PFSK-1 (cell line): ENCODE results near the gene ROBO2.

Experiments
- FOXP2 ChIP-seq: optimal IDR thresholded peaks from 2 replicates; pipeline ENCODE3; 2011; ENCODE audit warnings: borderline replicate concordance, control low read depth, inconsistent platforms; ENCODE audit not compliant: insufficient read depth; ENCODE audit errors: extremely low read length, extremely low read depth
- POLR2AphosphoS5 ChIP-seq: IDR thresholded peaks from 2 replicates; pipeline ENCODE4 v1.6.1; 2012; ENCODE audit warnings: low read depth, mild to moderate bottlenecking, control low read depth, low read length, moderate library complexity
- TAF1 ChIP-seq: IDR thresholded peaks from 2 replicates; pipeline ENCODE4 v1.6.1; 2012; ENCODE audit warnings: low read length, control low read depth, borderline replicate concordance; ENCODE audit not compliant: insufficient read depth
- TF ChIP-seq, protein P1 (sequence below), 2 experiments: IDR thresholded peaks; 2 replicates each; pipeline versions ENCODE4 v1.6.1 to v1.8.0; 2011 to 2012; ENCODE audit warnings: low read depth in 2 of 2, low read length in 2 of 2, control low read depth in 1 of 2, inconsistent platforms in 1 of 2, mild to moderate bottlenecking in 1 of 2, moderate library complexity in 1 of 2; ENCODE audit not compliant: insufficient read depth in 1 of 2

DNA sequence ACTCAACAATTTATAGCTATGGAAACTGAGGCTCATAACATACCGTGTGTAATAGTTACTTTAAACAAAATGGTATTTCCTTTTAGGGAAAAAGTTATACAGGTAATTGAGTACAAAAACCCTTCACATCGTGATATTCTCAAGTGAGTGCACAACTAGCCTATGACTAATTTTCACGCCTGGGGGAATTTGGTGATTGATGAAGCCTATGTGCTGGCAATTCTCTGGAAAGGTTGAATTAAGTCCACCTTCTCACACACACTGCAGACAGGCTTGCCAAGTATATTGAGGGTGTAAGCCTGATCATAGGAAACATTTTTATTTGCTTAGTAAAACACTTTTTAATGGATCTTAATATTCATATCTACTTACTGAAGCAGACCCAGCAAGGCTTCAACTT is 41.3 kb upstream of the ROBO2 start:
- TF ChIP-seq, protein P1, sequence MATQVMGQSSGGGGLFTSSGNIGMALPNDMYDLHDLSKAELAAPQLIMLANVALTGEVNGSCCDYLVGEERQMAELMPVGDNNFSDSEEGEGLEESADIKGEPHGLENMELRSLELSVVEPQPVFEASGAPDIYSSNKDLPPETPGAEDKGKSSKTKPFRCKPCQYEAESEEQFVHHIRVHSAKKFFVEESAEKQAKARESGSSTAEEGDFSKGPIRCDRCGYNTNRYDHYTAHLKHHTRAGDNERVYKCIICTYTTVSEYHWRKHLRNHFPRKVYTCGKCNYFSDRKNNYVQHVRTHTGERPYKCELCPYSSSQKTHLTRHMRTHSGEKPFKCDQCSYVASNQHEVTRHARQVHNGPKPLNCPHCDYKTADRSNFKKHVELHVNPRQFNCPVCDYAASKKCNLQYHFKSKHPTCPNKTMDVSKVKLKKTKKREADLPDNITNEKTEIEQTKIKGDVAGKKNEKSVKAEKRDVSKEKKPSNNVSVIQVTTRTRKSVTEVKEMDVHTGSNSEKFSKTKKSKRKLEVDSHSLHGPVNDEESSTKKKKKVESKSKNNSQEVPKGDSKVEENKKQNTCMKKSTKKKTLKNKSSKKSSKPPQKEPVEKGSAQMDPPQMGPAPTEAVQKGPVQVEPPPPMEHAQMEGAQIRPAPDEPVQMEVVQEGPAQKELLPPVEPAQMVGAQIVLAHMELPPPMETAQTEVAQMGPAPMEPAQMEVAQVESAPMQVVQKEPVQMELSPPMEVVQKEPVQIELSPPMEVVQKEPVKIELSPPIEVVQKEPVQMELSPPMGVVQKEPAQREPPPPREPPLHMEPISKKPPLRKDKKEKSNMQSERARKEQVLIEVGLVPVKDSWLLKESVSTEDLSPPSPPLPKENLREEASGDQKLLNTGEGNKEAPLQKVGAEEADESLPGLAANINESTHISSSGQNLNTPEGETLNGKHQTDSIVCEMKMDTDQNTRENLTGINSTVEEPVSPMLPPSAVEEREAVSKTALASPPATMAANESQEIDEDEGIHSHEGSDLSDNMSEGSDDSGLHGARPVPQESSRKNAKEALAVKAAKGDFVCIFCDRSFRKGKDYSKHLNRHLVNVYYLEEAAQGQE (IDR thresholded peaks at IDR 0.05; ENCODE audit: insufficient read depth in 1 of 2, low read depth in 2 of 2, low read length in 2 of 2), result no peak
- TF ChIP-seq POLR2AphosphoS5 (no peak), TAF1 (no peak), FOXP2 (no peak)
